GM12878 (cell line): ENCODE results near the gene PPP6R2. TPM values are rescaled to one million over a fixed set of nuclear protein-coding genes. Genes with fewer than 3 reads are reported as not detected.

ENCODE experiments used
- ATAC-seq: fragments of 200-7000 bp; cut with Tn5 transposase; 3 replicates; pipeline ENCODE4 v1.9.1; 2020; ENCODE audit warnings: mild to moderate bottlenecking, moderate library complexity
- BruUV-seq: library from RNA; stranded (reverse); fragments of 400-500 nt; replicated peaks from 2 replicates; lab custom pipeline; 2021; lab: Mats Ljungman, UMichigan
- CTCF ChIA-PET: fragments of 300-600 bp; sonication (Branson Sonifier 250); formaldehyde crosslinking; extraction: SDS; loops from one replicate; lab custom pipeline; 2021; ENCODE audit warnings: inconsistent platforms; lab: Yijun Ruan, JAX
- POLR2A ChIA-PET: fragments of 350-600 bp; formaldehyde crosslinking; extraction: SDS; loops from one replicate; lab custom pipeline; 2021; ENCODE audit warnings: inconsistent platforms; lab: Charles Lee
- RAD21 ChIA-PET: fragments of 300-600 bp; sonication (Branson Sonifier 250); formaldehyde crosslinking; loops from one replicate; lab custom pipeline; 2023; ENCODE audit warnings: antibody characterized with exemption; ENCODE audit not compliant: unreplicated experiment; lab: Charles Lee
- SMC1A ChIA-PET: fragments of 300-600 bp; sonication (Branson Sonifier 250); formaldehyde crosslinking; loops from one replicate; lab custom pipeline; 2023; ENCODE audit not compliant: unreplicated experiment, uncharacterized antibody; lab: Charles Lee
- DNase-seq: peaks from one replicate; pipeline ENCODE4 v3.0.0-alpha.2; 2011; ENCODE audit warnings: low read depth, low spot score
- FAIRE-seq: peaks from 3 replicates; lab custom pipeline; 2011; peaks lifted over from hg19 to GRCh38; lab: Jason Lieb, UNC
- H2AFZ ChIP-seq: 2 replicates; pipeline ENCODE4 v1.6.0; 2011; ENCODE audit warnings: low read depth, low read length, control low read depth; ENCODE audit not compliant: control insufficient read depth
- H3K27ac ChIP-seq: 2 replicates; pipeline ENCODE4 v1.5.1; 2011; ENCODE audit warnings: control low read depth; ENCODE audit not compliant: control insufficient read depth, insufficient read depth
- H3K27me3 ChIP-seq, 2 experiments: replicated peaks in 1 of 2; 2 replicates each; pipeline versions ENCODE4 v1.6.0 to v1.6.1; 2011; ENCODE audit warnings: low read length in 1 of 2; ENCODE audit not compliant: control insufficient read depth in 2 of 2, insufficient read depth in 2 of 2
- H3K36me3 ChIP-seq, 2 experiments: 2 replicates each; pipeline ENCODE4 v1.5.1; 2011; ENCODE audit warnings: low read length in 1 of 2; ENCODE audit not compliant: control insufficient read depth in 2 of 2, insufficient read depth in 2 of 2
- H3K4me1 ChIP-seq: 2 replicates; pipeline ENCODE4 v1.6.1; 2011; ENCODE audit warnings: mild to moderate bottlenecking, low read length, moderate library complexity, mixed read lengths; ENCODE audit not compliant: control insufficient read depth, insufficient read depth
- H3K4me2 ChIP-seq: 2 replicates; pipeline ENCODE4 v1.6.0; 2011; ENCODE audit warnings: control low read depth; ENCODE audit not compliant: control insufficient read depth, insufficient read depth
- H3K4me3 ChIP-seq: fragments of 200-600 bp; sonication (generic); 2 replicates; pipeline ENCODE4 v1.5.1; 2016
- H3K79me2 ChIP-seq: 2 replicates; pipeline ENCODE4 v1.6.0; 2011; ENCODE audit warnings: low read length; ENCODE audit not compliant: control insufficient read depth, insufficient read depth
- H3K9ac ChIP-seq: 2 replicates; pipeline ENCODE4 v1.8.0; 2011; ENCODE audit warnings: low read length, control low read depth, mixed read lengths; ENCODE audit not compliant: control insufficient read depth, insufficient read depth
- H3K9me3 ChIP-seq: replicated peaks from 3 replicates; pipeline ENCODE4 v1.5.1; 2011; ENCODE audit warnings: mild to moderate bottlenecking, low read length; ENCODE audit not compliant: control insufficient read depth, insufficient read depth
- H4K20me1 ChIP-seq: 2 replicates; pipeline ENCODE4 v1.6.0; 2011; ENCODE audit not compliant: control insufficient read depth, insufficient read depth
- CREM ChIP-seq: IDR thresholded peaks from 2 replicates; pipeline ENCODE4 v1.6.1; 2014; ENCODE audit warnings: antibody characterized with exemption, low read depth
- FOXK2 ChIP-seq: fragments of 450-650 bp; IDR thresholded peaks from 2 replicates; pipeline ENCODE4 v1.6.1; 2017; ENCODE audit warnings: mild to moderate bottlenecking, moderate library complexity
- JUND ChIP-seq: IDR thresholded peaks from 2 replicates; pipeline ENCODE4 v1.6.1; 2012; ENCODE audit warnings: low read depth, mild to moderate bottlenecking, low read length, improper control_type of control experiment, moderate library complexity
- KLF5 ChIP-seq: fragments of 450-650 bp; IDR thresholded peaks from 2 replicates; pipeline ENCODE4 v1.6.1; 2014; ENCODE audit warnings: mild to moderate bottlenecking; ENCODE audit not compliant: partially characterized antibody
- PAX5 ChIP-seq: IDR thresholded peaks from 2 replicates; pipeline ENCODE4 v1.6.1; 2011; ENCODE audit warnings: low read depth, low read length, borderline replicate concordance
- RBBP5 ChIP-seq: fragments of 200-600 bp; sonication (generic); conservative IDR thresholded peaks from 2 replicates; pipeline ENCODE4 v1.6.1; 2016
- SPI1 ChIP-seq: IDR thresholded peaks from 2 replicates; pipeline ENCODE4 v1.6.1; 2011; ENCODE audit warnings: low read depth, mild to moderate bottlenecking, low read length, moderate library complexity, borderline replicate concordance; ENCODE audit not compliant: insufficient read depth
- TCF3 ChIP-seq: IDR thresholded peaks from 2 replicates; pipeline ENCODE4 v1.6.1; 2012; ENCODE audit warnings: low read depth, mild to moderate bottlenecking, low read length, borderline replicate concordance; ENCODE audit not compliant: insufficient read depth
- WGBS: methylation state at CpG from one replicate; pipeline ENCODE4 v1.1.6; 2016; ENCODE audit warnings: low lambda C conversion rate; ENCODE audit not compliant: insufficient replicate concordance, insufficient coverage; ENCODE audit errors: missing lambda C conversion rate; 5-methylcytosine and 5-hydroxymethylcytosine counted together
- in situ Hi-C: fragments of 300-500 bp; cut with MboI; formaldehyde crosslinking; loops from 9 replicates; pipeline ENCODE4 v1.14.3; 2018; ENCODE audit warnings: mixed read lengths
- intact Hi-C: fragments of 100-400 bp; cut with micrococcal nuclease; formaldehyde crosslinking; loops from one replicate; pipeline ENCODE4 v1.14.2; 2022; ENCODE audit not compliant: unreplicated experiment
- polyA plus RNA-seq, 11 experiments: library from polyadenylated mRNA; depleted of rRNA in 4 of 11; unstranded in 6 of 11; stranded (reverse) in 5 of 11; fragments of >200 nt; fragmentation: Nextera tagmentation in 4 of 11; fragmentation: Illumina TruSeq in 1 of 11; extraction: Ambion mirVana in 4 of 11; extraction: Trizol in 1 of 11; gene quantifications; 1 replicate in 1 of 11; 2 replicates in 10 of 11; pipeline versions ENCODE4 v1.2.1 to v1.2.3, GENCODE V29; 2011 to 2016; ENCODE audit warnings: inconsistent platforms in 2 of 11, missing spikeins in 2 of 11, low read depth in 1 of 11
- total RNA-seq, 4 experiments: library from RNA; depleted of rRNA in 3 of 4; stranded (reverse); fragments of >200 nt in 3 of 4; fragmentation: Illumina TruSeq in 1 of 4; extraction: Trizol in 1 of 4; gene quantifications; 2 replicates each; pipeline versions ENCODE4 v1.2.1 to v1.2.3, GENCODE V29; 2013 to 2021
- TF ChIP-seq, protein P1 (sequence below): fragments of 450-650 bp; formaldehyde crosslinking; IDR thresholded peaks from 2 replicates; pipeline ENCODE4 v1.4.0; 2022; ENCODE audit warnings: mild to moderate bottlenecking, moderate library complexity
- TF ChIP-seq, protein P2 (sequence below): fragments of 450-650 bp; IDR thresholded peaks from 2 replicates; pipeline ENCODE4 v1.6.1; 2017; ENCODE audit warnings: mild to moderate bottlenecking
- TF ChIP-seq, protein P3 (sequence below): fragments of 450-650 bp; conservative IDR thresholded peaks from 2 replicates; pipeline ENCODE4 v1.6.1; 2017; ENCODE audit warnings: mild to moderate bottlenecking, moderate library complexity
- TF ChIP-seq, protein P4 (sequence below): fragments of 450-650 bp; IDR thresholded peaks from 2 replicates; pipeline ENCODE4 v1.6.1; 2017; ENCODE audit warnings: low read depth, mild to moderate bottlenecking, moderate library complexity

PPP6R2 gene
- total and polyA plus RNA-seq, 10 of the 15 experiments (the other 5 are each of a cell fraction or from before 2014, with no cell fraction given): 0.29 to 52.6 (median 25.4) TPM

DNA sequence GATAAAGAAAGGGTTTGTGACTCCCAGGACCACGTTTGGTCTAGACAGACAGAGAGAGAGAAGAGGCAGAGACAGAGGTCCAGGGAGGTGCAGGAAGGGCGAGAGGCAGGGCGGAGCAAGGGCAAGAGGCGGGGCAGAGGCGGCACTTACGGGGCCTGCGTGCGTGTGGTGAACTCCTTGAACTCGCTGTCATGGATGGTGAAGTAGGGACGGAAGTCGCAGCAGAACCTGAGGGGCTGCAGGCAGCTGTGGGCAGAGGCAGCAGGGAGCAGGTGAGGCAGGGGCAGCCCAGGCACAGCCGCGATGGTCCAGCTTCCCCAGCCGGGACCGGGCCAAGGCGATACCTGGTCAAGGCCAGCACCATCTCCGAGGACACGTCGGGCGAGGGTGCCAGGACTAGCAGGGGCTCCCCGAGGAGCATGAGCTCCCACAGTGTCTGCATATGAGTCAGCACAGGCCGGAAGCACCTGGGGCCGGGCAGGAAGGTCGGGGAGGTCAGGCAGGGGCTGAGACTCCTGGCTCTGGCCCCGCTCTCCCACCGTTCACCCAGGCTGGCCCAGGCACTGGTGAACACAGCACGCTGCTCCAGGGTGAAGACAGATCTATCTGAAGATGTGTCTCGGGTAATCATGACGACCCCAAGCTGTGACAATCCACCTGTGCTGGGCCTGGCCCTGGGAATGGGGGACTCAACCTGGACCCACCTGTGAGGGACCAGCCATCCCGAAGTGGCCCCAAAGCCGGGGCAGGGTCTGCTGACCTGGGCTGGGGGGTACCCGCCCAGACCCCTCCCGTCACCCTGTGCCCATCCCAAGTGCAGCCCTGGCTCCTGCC lies 28.5 kb upstream of the PPP6R2 start:
- TSS peak; percentile 66 for BruUV-seq
- Histone ChIP-seq H4K20me1 (no peaks in the 10 kb centered on the region), H3K79me2 (peaks cover 13% of the 10 kb centered on the region), H3K9me3 (no peaks in the 10 kb centered on the region), H3K9ac (peak overlapping the region; percentile 88), H2AFZ (peak overlapping the region; percentile 94), H3K4me3 (peak overlapping the region; percentile 70), H3K4me2 (peak overlapping the region; percentile 99), H3K4me1 (peaks cover 13% of the 10 kb centered on the region), H3K27ac (peak overlapping the region; percentile 94), H3K36me3 (no peaks in the 10 kb centered on the region), H3K27me3 (no peaks in the 10 kb centered on the region)
- SMC1A ChIA-PET: interaction anchor here (1.5 to 2.8 kb wide), 3 partner anchors 10 to 27 kb away, joined by 5 to 9 read pairs (median 6); no protein-coding TSS in a partner anchor
- FAIRE-seq (peak; percentile 98), DNase-seq (peak; percentile 84), ATAC-seq (peak; percentile 96)
- RAD21 ChIA-PET: interaction anchor here (0.6 to 2.5 kb wide), 5 partner anchors 10 to 193 kb away, joined by 3 to 13 read pairs (median 3); partner anchors contain the start of genes LMF2 and NCAPH2
- CTCF ChIA-PET: interaction anchor here (0.6 to 1.9 kb wide), 9 partner anchors 10 to 307 kb away, joined by 3 to 9 read pairs (median 3); no protein-coding TSS in a partner anchor
- intact Hi-C loops: no loop called here
- POLR2A ChIA-PET: interaction anchor here (0.6 to 1.9 kb wide), 8 partner anchors 9 to 211 kb away, joined by 3 to 11 read pairs (median 4); partner anchors contain the start of gene SCO2
- in situ Hi-C loops: no loop called here
- WGBS: under 1% methylated on average over 33 of the region's 33 CpGs
- TF ChIP-seq FOXK2 (no peak), KLF5 (no peak), CREM (peak; percentile 85; the same call in 1 of the 2 replicates), TCF3 (peak; percentile 99), RBBP5 (no peak; the same call in 1 of the 2 replicates), SPI1 (no peak; the same call in 1 of the 2 replicates), PAX5 (peak; percentile 27; the same call in 1 of the 2 replicates), JUND (peak; percentile 37; the same call in 1 of the 2 replicates)
- TF ChIP-seq, protein P1, sequence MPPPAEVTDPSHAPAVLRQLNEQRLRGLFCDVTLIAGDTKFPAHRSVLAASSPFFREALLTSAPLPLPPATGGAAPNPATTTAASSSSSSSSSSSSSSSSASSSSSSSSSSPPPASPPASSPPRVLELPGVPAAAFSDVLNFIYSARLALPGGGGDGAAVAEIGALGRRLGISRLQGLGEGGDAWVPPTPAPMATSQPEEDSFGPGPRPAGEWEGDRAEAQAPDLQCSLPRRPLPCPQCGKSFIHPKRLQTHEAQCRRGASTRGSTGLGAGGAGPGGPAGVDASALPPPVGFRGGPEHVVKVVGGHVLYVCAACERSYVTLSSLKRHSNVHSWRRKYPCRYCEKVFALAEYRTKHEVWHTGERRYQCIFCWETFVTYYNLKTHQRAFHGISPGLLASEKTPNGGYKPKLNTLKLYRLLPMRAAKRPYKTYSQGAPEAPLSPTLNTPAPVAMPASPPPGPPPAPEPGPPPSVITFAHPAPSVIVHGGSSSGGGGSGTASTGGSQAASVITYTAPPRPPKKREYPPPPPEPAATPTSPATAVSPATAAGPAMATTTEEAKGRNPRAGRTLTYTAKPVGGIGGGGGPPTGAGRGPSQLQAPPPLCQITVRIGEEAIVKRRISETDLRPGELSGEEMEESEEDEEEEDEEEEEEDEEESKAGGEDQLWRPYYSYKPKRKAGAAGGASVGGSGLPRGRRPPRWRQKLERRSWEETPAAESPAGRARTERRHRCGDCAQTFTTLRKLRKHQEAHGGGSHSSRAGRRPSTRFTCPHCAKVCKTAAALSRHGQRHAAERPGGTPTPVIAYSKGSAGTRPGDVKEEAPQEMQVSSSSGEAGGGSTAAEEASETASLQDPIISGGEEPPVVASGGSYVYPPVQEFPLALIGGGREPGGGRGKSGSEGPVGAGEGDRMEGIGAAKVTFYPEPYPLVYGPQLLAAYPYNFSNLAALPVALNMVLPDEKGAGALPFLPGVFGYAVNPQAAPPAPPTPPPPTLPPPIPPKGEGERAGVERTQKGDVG: no peak
- TF ChIP-seq, protein P2, sequence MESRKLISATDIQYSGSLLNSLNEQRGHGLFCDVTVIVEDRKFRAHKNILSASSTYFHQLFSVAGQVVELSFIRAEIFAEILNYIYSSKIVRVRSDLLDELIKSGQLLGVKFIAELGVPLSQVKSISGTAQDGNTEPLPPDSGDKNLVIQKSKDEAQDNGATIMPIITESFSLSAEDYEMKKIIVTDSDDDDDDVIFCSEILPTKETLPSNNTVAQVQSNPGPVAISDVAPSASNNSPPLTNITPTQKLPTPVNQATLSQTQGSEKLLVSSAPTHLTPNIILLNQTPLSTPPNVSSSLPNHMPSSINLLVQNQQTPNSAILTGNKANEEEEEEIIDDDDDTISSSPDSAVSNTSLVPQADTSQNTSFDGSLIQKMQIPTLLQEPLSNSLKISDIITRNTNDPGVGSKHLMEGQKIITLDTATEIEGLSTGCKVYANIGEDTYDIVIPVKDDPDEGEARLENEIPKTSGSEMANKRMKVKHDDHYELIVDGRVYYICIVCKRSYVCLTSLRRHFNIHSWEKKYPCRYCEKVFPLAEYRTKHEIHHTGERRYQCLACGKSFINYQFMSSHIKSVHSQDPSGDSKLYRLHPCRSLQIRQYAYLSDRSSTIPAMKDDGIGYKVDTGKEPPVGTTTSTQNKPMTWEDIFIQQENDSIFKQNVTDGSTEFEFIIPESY: no peak
- TF ChIP-seq, protein P3, sequence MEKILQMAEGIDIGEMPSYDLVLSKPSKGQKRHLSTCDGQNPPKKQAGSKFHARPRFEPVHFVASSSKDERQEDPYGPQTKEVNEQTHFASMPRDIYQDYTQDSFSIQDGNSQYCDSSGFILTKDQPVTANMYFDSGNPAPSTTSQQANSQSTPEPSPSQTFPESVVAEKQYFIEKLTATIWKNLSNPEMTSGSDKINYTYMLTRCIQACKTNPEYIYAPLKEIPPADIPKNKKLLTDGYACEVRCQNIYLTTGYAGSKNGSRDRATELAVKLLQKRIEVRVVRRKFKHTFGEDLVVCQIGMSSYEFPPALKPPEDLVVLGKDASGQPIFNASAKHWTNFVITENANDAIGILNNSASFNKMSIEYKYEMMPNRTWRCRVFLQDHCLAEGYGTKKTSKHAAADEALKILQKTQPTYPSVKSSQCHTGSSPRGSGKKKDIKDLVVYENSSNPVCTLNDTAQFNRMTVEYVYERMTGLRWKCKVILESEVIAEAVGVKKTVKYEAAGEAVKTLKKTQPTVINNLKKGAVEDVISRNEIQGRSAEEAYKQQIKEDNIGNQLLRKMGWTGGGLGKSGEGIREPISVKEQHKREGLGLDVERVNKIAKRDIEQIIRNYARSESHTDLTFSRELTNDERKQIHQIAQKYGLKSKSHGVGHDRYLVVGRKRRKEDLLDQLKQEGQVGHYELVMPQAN: peak; percentile 68; the same call in 1 of the 2 replicates
- TF ChIP-seq, protein P4, sequence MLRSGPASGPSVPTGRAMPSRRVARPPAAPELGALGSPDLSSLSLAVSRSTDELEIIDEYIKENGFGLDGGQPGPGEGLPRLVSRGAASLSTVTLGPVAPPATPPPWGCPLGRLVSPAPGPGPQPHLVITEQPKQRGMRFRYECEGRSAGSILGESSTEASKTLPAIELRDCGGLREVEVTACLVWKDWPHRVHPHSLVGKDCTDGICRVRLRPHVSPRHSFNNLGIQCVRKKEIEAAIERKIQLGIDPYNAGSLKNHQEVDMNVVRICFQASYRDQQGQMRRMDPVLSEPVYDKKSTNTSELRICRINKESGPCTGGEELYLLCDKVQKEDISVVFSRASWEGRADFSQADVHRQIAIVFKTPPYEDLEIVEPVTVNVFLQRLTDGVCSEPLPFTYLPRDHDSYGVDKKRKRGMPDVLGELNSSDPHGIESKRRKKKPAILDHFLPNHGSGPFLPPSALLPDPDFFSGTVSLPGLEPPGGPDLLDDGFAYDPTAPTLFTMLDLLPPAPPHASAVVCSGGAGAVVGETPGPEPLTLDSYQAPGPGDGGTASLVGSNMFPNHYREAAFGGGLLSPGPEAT: 0 out of 2 replicates have a peak, but pooled peaks have one; percentile 28
